ENCODE results near the gene GBX2. TPM values are rescaled to one million over a fixed set of nuclear protein-coding genes. Genes with fewer than 3 reads are reported as not detected.

GBX2 gene
- total RNA-seq, 3 donors from 2014 or later, result not detected

DNA sequence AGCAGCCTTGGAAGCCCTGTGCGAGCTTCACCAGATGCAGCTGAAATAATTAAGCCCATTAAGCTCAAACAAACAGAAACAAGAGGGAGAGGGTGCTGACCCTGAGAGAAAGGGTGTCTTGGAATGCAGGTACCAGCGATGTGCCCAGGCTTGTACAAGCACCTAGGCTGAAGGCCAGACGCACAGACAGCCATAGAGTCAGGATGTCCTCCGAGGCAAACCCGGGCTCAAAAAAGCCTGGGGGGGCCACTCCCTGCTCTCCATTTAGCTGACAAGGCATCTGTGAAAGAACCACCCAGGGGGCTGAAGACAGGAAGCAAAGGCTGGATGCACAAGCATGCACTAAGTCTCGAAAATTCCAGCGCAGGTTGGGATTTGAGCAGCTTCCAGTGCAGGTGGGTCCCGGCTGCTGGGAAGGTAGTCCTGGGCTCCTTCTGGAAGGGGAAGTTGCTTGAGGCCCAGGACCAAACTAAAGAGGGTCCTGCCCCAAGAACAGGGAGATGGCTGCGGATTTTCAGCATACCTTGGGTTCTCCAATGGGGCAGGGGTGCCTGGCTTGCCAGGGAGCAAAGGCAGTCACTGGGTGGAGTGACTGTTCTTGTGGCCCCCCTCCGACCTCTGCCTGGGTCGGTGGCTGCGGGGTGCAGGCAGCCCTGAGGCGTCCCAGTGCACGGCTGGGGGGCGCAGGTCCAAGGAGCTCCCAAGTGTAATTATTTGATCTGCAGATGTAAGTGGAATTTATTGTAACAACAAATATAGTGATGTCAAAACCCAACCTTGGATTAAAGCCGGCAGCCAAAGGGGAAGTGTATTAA lies 5.9 kb downstream of the GBX2 start:
- H3K4me1 ChIP-seq, result peaks cover 10 to 12% of the 10 kb centered on the region in 2 donors
- no peaks in the 10 kb centered on the region for H3K36me3 ChIP-seq
- H3K27ac ChIP-seq, result no peak overlapping the region
- no peak for TF ChIP-seq POLR2A (IDR thresholded peaks at IDR 0.05)
- TF ChIP-seq, protein P1, sequence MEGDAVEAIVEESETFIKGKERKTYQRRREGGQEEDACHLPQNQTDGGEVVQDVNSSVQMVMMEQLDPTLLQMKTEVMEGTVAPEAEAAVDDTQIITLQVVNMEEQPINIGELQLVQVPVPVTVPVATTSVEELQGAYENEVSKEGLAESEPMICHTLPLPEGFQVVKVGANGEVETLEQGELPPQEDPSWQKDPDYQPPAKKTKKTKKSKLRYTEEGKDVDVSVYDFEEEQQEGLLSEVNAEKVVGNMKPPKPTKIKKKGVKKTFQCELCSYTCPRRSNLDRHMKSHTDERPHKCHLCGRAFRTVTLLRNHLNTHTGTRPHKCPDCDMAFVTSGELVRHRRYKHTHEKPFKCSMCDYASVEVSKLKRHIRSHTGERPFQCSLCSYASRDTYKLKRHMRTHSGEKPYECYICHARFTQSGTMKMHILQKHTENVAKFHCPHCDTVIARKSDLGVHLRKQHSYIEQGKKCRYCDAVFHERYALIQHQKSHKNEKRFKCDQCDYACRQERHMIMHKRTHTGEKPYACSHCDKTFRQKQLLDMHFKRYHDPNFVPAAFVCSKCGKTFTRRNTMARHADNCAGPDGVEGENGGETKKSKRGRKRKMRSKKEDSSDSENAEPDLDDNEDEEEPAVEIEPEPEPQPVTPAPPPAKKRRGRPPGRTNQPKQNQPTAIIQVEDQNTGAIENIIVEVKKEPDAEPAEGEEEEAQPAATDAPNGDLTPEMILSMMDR (IDR thresholded peaks at IDR 0.05), result no peak
- no peak for TF ChIP-seq POLR2AphosphoS5 (IDR thresholded peaks at IDR 0.05)
- H3K4me3 ChIP-seq, result no peak overlapping the region
- intact Hi-C loops (cut with DNase I; ENCODE audit: low total_unique reads), result no loop called here
- DNase-seq (ENCODE audit: low spot score in 2 of 2), result no peak
- H3K27me3 ChIP-seq, result peaks cover 8 to 76% of the 10 kb centered on the region in 2 donors
- no peaks in the 10 kb centered on the region for H3K9me3 ChIP-seq

DNA sequence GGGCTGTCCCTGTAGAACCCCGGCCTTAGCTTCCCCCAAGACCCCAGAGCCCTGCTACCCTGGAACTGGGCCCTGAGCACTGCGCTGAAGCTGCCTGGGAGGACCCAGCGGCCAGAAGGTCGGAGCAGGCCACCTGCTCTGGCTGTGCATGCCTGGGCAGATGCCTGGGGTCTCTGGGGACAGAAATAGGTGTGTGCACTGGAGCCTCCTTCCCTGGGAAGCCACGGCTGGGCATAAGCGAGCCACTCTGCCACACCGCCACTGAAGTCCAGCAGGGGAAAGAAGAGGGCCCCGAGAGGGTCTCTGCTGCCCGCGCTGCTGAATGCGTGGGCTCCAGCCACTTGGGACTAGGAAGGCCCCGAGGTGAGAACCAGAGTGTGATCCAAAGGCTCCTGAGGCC lies 6.7 kb downstream of the GBX2 start:
- Histone ChIP-seq H3K27ac (no peak overlapping the region), H3K9me3 (no peaks in the 10 kb centered on the region), H3K27me3 (peaks cover 5 to 69% of the 10 kb centered on the region in 2 donors), H3K4me1 (peaks cover 5 to 8% of the 10 kb centered on the region in 2 donors), H3K4me3 (no peak overlapping the region), H3K36me3 (no peaks in the 10 kb centered on the region)
- DNase-seq (ENCODE audit: low spot score in 2 of 2), result no peak
- intact Hi-C loops (cut with DNase I; ENCODE audit: low total_unique reads), result no loop called here
- no peak for TF ChIP-seq POLR2AphosphoS5 (IDR thresholded peaks at IDR 0.05)
- TF ChIP-seq, protein P1 (IDR thresholded peaks at IDR 0.05), result no peak
- no peak for TF ChIP-seq POLR2A (IDR thresholded peaks at IDR 0.05)

DNA sequence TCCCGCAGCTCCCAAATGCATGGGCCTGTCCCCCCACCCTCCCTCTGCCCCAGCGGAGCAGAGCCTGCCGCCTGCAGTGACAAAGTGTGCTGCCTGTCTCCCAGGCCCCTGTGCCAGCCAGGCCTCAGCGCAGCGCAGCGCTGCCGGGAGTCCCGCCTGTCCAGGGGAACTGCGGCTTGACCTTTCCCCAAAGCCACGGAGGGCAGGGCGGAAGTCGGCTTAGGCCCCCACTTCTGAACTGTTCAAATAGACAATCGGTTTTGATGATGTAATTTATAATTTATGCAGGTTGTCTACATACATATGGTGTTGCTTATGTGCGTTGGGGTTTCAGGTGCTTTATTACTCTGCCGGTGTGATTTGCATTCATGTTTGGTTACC lies 7.1 kb downstream of the GBX2 start:
- peaks cover under 1 to 8% of the 10 kb centered on the region in 2 donors for H3K4me1 ChIP-seq
- no peaks in the 10 kb centered on the region for H3K36me3 ChIP-seq
- DNase-seq (ENCODE audit: low spot score in 2 of 2), result no peak
- no peak for TF ChIP-seq POLR2A (IDR thresholded peaks at IDR 0.05)
- TF ChIP-seq, protein P1 (IDR thresholded peaks at IDR 0.05), result no peak
- no peak for TF ChIP-seq POLR2AphosphoS5 (IDR thresholded peaks at IDR 0.05)
- peaks cover 5 to 65% of the 10 kb centered on the region in 2 donors for H3K27me3 ChIP-seq
- intact Hi-C loops (cut with DNase I; ENCODE audit: low total_unique reads), result no loop called here
- H3K4me3 ChIP-seq, result no peak overlapping the region
- no peaks in the 10 kb centered on the region for H3K9me3 ChIP-seq
- H3K27ac ChIP-seq, result no peak overlapping the region

DNA sequence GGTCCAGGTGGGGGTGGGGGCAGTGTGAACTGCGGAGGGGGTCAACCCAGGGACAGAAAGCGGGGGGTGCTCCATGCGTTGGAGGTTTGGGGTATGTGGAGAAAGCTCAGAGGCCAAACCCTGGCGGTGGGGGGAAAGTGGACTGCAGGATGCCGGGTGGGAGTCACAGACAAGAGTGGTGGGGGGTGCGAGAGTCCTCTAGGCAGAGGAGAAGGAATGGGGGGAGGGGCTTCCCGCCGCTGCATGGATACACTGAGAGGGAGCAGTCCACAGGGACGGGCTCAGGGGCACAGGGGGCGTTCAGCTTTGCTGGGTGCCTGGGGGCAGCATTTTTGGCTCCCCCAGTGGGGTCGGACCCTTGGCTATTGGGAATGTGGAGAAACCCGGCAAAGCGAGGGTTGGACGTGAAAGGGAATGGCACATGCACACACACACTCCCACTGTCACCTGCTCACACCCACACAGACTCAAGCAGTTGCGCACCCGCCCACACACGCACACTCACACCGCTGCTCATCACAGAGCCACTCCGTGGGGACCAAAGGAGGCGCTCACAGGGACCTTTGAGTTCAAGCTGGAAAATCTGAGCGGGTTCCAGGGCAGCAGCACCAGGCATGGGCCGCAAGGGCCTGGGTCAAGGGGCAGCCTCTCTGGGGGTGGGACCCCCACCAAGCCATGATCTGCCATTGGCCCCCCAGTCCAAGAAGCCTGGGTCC lies 7.7 kb downstream of the GBX2 start:
- H3K27ac ChIP-seq, result no peak overlapping the region
- peak in 1 of 2 donors; percentile 44 for DNase-seq (ENCODE audit: low spot score in 2 of 2)
- no peak overlapping the region for H3K4me3 ChIP-seq
- H3K4me1 ChIP-seq, result peaks cover 0 to 8% of the 10 kb centered on the region in 2 donors
- TF ChIP-seq, protein P1 (IDR thresholded peaks at IDR 0.05), result no peak
- TF ChIP-seq POLR2A (IDR thresholded peaks at IDR 0.05) (no peak), POLR2AphosphoS5 (IDR thresholded peaks at IDR 0.05) (no peak)
- no peaks in the 10 kb centered on the region for H3K9me3 ChIP-seq
- intact Hi-C loops (cut with DNase I; ENCODE audit: low total_unique reads), result no loop called here
- peaks cover 5 to 59% of the 10 kb centered on the region in 2 donors for H3K27me3 ChIP-seq
- no peaks in the 10 kb centered on the region for H3K36me3 ChIP-seq

DNA sequence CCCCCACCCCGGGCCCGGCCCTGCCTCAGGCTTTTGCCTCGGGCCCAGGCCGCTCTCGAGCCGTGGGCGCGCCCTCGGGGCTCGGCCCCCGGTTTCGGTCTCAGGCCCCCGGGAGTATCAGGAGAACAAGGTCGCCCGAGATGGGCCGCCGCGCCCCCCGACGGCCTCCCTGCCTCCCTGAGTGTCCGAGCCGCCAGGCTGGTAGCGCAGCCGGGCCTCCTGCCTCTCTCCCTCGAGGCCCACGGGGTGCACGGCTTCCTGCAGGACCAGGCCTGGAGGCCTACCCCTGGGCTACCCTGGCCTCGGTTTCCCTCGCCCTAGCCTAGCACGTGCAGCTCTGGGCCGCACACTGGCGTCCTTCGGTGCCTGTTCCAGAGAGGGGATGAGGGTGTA lies 8.4 kb downstream of the GBX2 start:
- Histone ChIP-seq H3K27me3 (peaks cover 5 to 52% of the 10 kb centered on the region in 2 donors), H3K4me3 (no peak overlapping the region), H3K27ac (no peak overlapping the region), H3K36me3 (no peaks in the 10 kb centered on the region), H3K9me3 (no peaks in the 10 kb centered on the region), H3K4me1 (peaks cover 0 to 8% of the 10 kb centered on the region in 2 donors)
- no peak for DNase-seq (ENCODE audit: low spot score in 2 of 2)
- TF ChIP-seq POLR2A (IDR thresholded peaks at IDR 0.05) (no peak), POLR2AphosphoS5 (IDR thresholded peaks at IDR 0.05) (no peak)
- TF ChIP-seq, protein P1 (IDR thresholded peaks at IDR 0.05), result no peak
- intact Hi-C loops (cut with DNase I; ENCODE audit: low total_unique reads), result no loop called here
